NK-92 (cell line): ENCODE measurements around the gene CFHR2.
"Not testable (repeated sequence)": the region's sequence is repeated elsewhere in the genome, so short reads cannot be mapped to it uniquely, and the experiment has no call there.

Source experiments
- DNase-seq: peaks from one replicate; lab custom pipeline; 2025; ENCODE audit not compliant: unreplicated experiment; lab: John Stamatoyannopoulos, UW

CFHR2 gene

GRCh38 chr1:196943568-196943967 is at the start of gene CFHR2:
TSS of gene CFHR2 (plus strand) at chr1:196943738. CDS start at chr1:196943881, 143 bp downstream.
- DNase-seq, result not testable (repeated sequence)

- no peak for DNase-seq
Measured at GRCh38 chr1:196896355-196896754, 47.2 kb upstream of the CFHR2 start.

- no peak for DNase-seq
Measured at GRCh38 chr1:196897158-196897828, 46.2 kb upstream of the CFHR2 start.

GRCh38 chr1:196902344-196902743 is 41.2 kb upstream of the CFHR2 start:
- no peak for DNase-seq

- no peak for DNase-seq
Measured at GRCh38 chr1:196910215-196910614, 33.3 kb upstream of the CFHR2 start.

- not testable (repeated sequence) for DNase-seq
Measured at GRCh38 chr1:196912283-196912682, 31.3 kb upstream of the CFHR2 start.

- DNase-seq, result not testable (repeated sequence)
Measured at GRCh38 chr1:196926839-196927238, 16.7 kb upstream of the CFHR2 start.

- not testable (repeated sequence) for DNase-seq
Measured at GRCh38 chr1:196932853-196933252, 10.7 kb upstream of the CFHR2 start.

GRCh38 chr1:196933531-196934189 is 9.9 kb upstream of the CFHR2 start:
- no peak for DNase-seq

GRCh38 chr1:196941474-196941873 is 2.1 kb upstream of the CFHR2 start:
- DNase-seq, result not testable (repeated sequence)

- no peak for DNase-seq
Measured at GRCh38 chr1:196951711-196952394, 8.3 kb downstream of the CFHR2 start.

- DNase-seq, result no peak
Measured at GRCh38 chr1:196954778-196955177, 11.2 kb downstream of the CFHR2 start.

- DNase-seq, result no peak
Measured at GRCh38 chr1:196955926-196956325, 12.4 kb downstream of the CFHR2 start.

GRCh38 chr1:196960854-196961253 is 17.3 kb downstream of the CFHR2 start:
- no peak for DNase-seq

GRCh38 chr1:196970182-196970581 is 26.6 kb downstream of the CFHR2 start:
- no peak for DNase-seq

- no peak for DNase-seq
Measured at GRCh38 chr1:196976278-196976677, 32.7 kb downstream of the CFHR2 start.

- no peak for DNase-seq
Measured at GRCh38 chr1:196977278-196977677, 33.7 kb downstream of the CFHR2 start, which contains the start of gene CFHR5. TSS of gene CFHR5 (plus strand) at chr1:196977556. CDS start at chr1:196977665, 109 bp downstream.

- DNase-seq, result no peak
Measured at GRCh38 chr1:196980859-196981258, 37.3 kb downstream of the CFHR2 start.

- not testable (repeated sequence) for DNase-seq
Measured at GRCh38 chr1:196982247-196982646, 38.7 kb downstream of the CFHR2 start.

- not testable (repeated sequence) for DNase-seq
Measured at GRCh38 chr1:196991919-196992651, 48.5 kb downstream of the CFHR2 start.

GRCh38 chr1:196993916-196994315 is 50.4 kb downstream of the CFHR2 start:
- no peak for DNase-seq
